Dermis blood vessel endothelial cell (primary cell): ENCODE measurements around the gene SNX15. TPM values are rescaled to one million over a fixed set of nuclear protein-coding genes. Genes with fewer than 3 reads are reported as not detected.

Source experiments
- DNase-seq: peaks from one replicate; pipeline ENCODE4 v3.0.0; 2010
- total RNA-seq: library from RNA; depleted of rRNA; stranded (reverse); fragments of >200 nt; gene quantifications from 2 replicates; pipeline ENCODE4 v1.2.3, GENCODE V29; 2014

SNX15 gene
- total RNA-seq, 1 donor from 2014 or later, result 13.1 TPM

DNA sequence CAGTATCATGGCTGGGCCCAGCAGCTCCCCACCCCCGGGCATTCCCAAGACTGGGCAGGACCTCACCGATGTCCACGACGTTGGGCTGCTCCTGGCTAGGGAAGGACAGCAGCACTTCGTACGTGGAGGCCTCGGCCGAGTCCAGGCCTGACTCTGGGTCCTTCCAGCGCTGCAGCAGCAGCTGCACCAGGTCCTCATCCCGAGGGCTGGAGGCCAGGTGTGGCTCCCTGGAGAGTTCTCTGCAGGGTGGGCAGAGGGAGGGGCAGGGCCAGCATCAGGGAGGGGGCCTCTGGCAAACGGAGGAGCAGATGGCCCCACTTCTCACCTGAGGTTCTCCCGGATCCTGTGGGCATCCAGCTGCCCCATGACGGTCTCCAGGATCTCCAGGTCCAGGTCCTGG, 30.8 kb downstream of the SNX15 start:
- no peak for DNase-seq

GRCh38 chr11:65058419-65059054, 31.3 kb downstream of the SNX15 start, which contains the start of gene NAALADL1:
TSS of gene NAALADL1 (minus strand) at chr11:65058553. CDS start at chr11:65058521, 32 bp downstream.
- DNase-seq, result no peak

DNA sequence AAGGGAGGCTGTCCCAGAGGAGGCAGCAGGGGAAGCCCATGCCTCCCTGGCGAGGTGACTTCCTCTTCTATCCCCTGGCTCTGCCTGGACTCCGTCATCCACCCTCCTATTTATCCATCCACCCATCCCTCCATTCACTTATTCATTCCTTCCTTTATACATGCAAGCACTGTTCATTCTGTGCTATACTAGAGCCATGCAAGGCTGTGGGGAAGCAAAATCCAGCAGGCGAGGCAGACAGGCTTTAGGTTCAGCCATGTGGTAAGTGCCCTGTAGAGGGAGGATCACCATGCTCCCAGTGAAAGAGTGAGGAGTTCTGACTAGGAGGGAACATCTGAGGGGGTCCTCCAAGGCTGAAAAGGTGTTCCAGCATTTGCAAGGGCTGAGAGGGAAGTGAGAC, 32.3 kb downstream of the SNX15 start:
- DNase-seq, result no peak

DNA sequence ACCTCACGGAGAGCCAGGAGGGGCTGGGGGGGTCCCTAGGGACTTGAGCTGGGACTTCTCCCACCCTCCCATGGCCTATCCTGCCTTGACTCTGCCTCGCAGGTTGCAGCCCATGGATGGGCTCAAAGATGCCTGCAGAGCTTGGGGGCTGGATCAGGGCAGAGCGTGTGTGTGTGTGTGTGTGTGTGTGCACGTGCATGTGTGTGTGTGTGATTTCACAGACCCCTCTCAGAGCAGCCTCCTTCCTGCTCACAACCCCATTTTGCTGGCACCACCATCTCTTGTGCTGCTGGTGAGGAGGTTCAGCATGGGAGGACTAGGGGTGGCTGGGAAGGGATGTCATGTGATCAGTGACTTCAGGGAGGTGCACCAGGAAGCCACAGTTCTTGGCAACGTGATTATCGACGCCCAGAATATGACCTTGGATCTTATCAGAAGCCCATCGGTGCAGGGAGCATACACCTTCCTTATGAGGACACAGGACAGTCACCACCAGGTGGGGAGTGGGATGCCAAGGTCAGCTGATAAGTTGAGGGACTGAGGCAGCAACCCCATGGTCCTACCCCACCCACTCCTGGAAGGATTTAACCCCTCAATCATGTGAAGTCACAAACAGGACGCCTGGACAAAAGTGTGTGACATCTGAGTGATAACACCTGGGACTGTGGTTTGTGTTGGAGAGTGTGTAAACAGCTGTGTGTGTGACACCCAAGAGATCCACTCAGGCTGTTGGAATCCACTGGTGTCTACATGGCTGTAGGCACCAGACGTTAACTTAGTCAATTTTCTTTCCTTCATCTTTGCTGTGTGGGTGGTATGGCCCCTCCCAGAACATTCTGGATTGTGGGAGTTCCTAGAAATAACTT, 33.0 kb downstream of the SNX15 start:
- no peak for DNase-seq

DNA sequence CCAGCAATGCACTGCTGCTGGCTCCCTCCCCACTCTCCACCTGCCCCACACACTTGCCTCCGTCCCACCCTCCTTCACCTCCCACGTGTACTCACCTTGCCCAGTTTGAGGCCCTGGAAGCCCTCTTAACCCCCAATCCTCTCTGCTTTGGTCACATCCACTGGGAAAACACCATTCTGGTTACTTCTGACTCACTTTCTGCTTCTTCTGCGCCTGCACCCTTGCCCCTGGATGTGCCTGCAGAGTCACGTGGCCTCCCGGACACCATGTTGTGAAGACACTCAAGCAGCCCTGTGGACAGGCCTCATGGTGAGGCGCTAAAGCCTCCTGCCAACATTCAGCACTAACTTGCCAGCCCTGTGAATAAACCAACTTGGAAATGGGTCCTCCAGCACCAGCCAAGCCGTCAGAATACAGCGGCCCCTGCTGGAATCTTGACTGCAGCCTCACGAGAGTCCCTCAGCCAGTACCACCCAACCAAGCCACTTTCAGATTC, 33.7 kb downstream of the SNX15 start:
- peak; percentile 50 for DNase-seq

- DNase-seq, result no peak
These were observed 36.3 kb downstream of the SNX15 start for GRCh38 chr11:65063532-65063931.

DNA sequence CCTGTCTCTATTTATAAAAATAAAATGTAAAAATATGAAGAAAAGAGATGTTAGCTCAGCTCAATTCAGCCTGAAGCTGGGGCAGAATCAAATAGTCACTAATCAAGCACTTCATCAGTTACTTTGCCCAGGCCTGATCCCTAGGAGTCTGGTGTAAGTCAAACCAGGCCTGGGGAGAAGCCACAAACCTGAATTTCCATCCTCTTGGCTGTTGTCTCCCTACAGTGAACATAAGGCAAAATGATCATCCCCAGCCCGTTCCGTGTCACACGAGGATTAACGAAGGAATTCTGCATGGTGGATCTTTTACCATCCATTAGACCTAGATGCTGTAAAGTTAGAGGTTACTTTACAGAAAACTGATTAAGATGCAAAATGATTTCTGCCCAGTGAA, 37.6 kb downstream of the SNX15 start:
- DNase-seq, result no peak

DNA sequence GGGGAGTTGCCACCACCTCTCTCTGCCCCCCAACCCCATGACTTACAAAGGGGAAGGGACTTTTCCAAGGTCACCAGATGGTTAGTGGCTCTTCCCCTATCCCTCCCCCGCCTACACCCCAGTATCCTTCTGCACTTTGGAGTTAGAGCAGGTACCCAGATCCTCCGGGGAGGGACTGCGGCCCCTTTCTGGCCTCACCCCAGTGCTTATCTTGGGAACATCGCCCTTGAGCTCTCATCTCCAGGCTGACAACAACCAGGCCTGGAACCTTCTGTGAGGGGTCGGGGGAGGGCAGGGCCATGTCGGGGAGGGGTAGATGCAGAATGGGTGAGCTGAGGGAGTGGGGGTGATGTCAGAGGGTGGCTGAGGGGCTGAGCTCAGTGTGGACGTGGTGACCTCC, 38.6 kb downstream of the SNX15 start:
- no peak for DNase-seq

DNA sequence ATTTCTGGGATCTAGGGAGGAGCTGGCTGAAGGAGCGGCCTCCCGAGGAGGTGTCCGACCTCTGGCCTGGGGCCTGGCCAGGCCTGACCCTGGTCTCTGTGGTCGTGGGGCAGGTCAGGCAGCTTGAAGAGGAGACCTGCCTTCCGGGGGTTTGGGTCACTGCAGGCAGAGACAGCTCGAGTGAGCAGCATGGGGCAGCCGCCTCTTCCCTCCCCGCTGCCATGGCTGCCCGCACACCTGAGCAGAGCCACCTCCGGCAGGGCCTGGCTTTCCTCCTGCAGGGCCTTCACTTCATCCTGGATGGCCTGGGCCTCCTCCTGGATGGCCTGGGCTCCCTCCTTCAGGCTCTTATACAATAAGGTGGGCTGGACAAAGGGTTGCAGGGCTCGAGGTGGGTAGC, 39.1 kb downstream of the SNX15 start:
- DNase-seq, result no peak

GRCh38 chr11:65066805-65067291, 39.6 kb downstream of the SNX15 start:
- no peak for DNase-seq

DNA sequence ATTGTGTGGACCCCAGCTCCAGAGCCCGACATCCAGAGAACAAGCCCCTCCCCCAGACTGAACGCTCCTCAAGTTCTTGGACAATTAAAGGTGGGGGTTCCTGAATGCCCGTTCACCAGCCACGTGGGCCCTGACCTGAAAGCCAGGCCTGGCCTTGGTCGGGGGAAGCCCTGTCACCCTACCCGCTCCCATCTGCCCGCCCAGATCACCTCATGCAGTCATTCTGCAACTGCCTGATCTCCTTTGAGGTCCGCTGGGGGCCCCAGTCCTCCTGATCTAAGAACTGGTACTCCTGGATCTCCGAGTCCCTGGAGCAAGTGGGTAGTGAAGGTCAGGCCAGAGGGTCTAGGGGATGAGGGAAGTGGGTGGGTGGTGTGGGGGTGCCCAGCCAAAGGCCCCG, 40.2 kb downstream of the SNX15 start:
- DNase-seq, result no peak

- no peak for DNase-seq
These were observed 42.0 kb downstream of the SNX15 start for GRCh38 chr11:65069217-65069616.

- no peak for DNase-seq
These were observed 44.8 kb downstream of the SNX15 start for GRCh38 chr11:65071907-65072630.

GRCh38 chr11:65072631-65072966, 45.4 kb downstream of the SNX15 start:
- no peak for DNase-seq

GRCh38 chr11:65077451-65077850, 50.2 kb downstream of the SNX15 start:
- DNase-seq, result no peak

DNA sequence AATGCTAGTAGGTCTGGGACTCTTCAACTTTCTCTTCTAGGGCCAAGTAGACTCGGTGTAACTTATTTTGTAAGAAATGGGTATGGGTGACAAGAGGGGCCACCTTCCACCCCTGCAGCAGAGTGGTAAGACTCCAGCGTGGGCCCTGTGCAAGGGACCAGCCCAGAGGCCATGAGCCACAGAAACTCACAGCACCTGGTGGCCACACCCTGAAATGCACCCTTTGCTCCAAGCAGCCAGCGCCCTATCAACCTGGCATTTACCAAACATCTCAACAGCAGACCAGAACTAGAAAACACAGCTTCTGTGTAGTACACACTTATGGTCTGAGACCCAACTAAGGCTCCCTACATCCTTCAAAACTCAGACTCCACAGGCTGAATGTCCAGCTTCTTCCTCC, 50.9 kb downstream of the SNX15 start:
- DNase-seq, result peak; percentile 67

GRCh38 chr11:65078786-65079342, 51.6 kb downstream of the SNX15 start:
- DNase-seq, result no peak

DNA sequence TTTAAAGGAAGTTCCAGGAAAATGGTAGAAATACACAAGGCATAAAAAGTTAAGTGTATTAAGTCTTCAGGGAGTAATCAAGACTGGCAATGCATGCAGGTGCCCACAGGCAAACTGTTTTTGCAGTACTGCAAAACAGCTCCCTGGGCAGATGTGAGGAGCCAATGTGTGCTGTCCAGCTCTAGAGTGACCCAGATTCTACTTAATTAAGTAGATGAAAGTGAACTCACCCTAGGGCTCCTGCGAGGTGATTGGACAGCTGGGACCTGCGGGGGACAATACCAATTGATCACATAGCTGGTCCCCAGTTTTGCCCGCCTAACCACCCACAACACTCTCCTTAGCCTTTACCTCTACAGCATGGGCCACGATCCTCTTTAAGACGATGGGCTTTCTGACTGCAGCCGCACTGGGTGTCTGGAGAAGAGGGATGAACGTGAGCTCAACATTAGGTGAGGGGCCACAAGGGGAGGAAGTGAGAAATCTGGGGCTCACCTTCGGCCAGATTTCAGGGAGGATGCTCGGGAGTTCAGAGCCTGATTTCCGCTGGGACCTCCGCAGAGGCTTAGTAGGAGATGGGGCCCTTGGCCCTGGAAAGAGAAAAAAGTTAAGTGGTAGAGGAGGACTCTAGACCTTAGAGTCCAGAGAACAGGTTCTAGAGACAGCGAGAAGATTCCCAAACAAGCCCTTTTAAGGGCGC, 56.0 kb downstream of the SNX15 start:
- no peak for DNase-seq

GRCh38 chr11:65083834-65084597, 56.8 kb downstream of the SNX15 start, which contains the start of the genes CDCA5 and ZFPL1:
TSS of gene CDCA5 (minus strand) at chr11:65084040. CDS start at chr11:65083978, 62 bp downstream.
TSS of gene ZFPL1 (plus strand) at chr11:65084222. CDS start at chr11:65084699, 477 bp downstream.
- DNase-seq, result peak; percentile 98

DNA sequence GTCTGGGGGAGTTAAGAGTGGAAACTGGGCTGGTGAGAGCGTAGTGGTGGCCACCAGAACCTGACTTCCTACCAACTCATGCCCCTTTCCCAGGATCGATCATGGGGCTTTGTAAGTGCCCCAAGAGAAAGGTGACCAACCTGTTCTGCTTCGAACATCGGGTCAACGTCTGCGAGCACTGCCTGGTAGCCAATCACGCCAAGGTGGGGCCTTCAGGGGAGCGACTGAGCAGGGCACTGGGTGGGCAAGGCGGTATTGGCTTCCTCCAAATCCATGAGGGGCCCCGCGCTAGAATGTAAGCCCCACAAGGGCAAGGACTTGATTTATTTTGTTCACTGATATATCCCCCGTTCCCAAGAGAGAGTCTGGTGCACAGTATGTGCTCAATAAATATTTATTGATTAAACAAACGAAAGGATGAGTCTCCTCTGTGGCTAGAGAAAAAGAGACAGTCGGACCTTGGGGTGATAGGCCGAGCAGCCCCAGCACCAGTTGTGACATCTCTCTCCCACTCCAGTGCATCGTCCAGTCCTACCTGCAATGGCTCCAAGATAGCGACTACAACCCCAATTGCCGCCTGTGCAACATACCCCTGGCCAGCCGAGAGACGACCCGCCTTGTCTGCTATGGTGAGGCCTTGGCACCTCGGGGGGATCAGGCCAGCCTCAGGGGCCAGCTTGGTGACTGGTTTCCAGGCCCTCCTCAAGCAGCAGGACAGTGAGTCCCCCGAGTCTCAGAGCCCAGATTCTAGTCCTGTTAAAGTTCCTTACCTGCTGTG, 57.5 kb downstream of the SNX15 start:
- no peak for DNase-seq
